Ovary (tissue), 9 donors: ENCODE measurements around the gene SLCO1B1. TPM values are rescaled to one million over a fixed set of nuclear protein-coding genes. Genes with fewer than 3 reads are reported as not detected.
"Not testable (repeated sequence)": the region's sequence is repeated elsewhere in the genome, so short reads cannot be mapped to it uniquely, and the experiment has no call there.

Experiments used
- DNase-seq, 5 donors: peaks; one replicate each; pipeline ENCODE4 v3.0.0-alpha.2; 2019 to 2020
- H3K27ac ChIP-seq, 2 donors: fragments of 200-600 bp; one replicate each; pipeline versions ENCODE4 v1.5.1 to v1.8.0; 2019 to 2022
- H3K27me3 ChIP-seq: fragments of 200-600 bp; one replicate; pipeline ENCODE4 v1.8.0; 2022
- H3K36me3 ChIP-seq: fragments of 200-600 bp; sonication (generic); one replicate; pipeline ENCODE4 v1.5.1; 2019
- H3K4me1 ChIP-seq: one replicate; pipeline ENCODE4 v1.8.1; 2013; ENCODE audit warnings: mild to moderate bottlenecking, moderate library complexity; ENCODE audit not compliant: insufficient read depth
- H3K4me3 ChIP-seq: fragments of 200-600 bp; sonication (generic); one replicate; pipeline ENCODE4 v1.5.1; 2017
- H3K9me3 ChIP-seq, 2 donors: fragments of 200-600 bp in 1 of 2; sonication (generic) in 1 of 2; one replicate each; pipeline versions ENCODE4 v1.5.1 to v1.8.1; 2013 to 2019; ENCODE audit warnings: mild to moderate bottlenecking in 1 of 2, moderate library complexity in 1 of 2
- CTCF ChIP-seq, 3 donors: fragments of 450-650 bp in 2 of 3; fragments of 200-600 bp in 1 of 3; IDR thresholded peaks; one replicate each; pipeline versions ENCODE4 v1.5.1 to v1.8.0; 2016 to 2022; ENCODE audit warnings: antibody characterized with exemption in 3 of 3, mild to moderate bottlenecking in 1 of 3
- EP300 ChIP-seq: sonication (generic); formaldehyde crosslinking; IDR thresholded peaks from one replicate; pipeline ENCODE4 v1.6.1; 2017; ENCODE audit warnings: antibody characterized with exemption
- POLR2A ChIP-seq: fragments of 450-650 bp; IDR thresholded peaks from one replicate; pipeline ENCODE4 v1.6.1; 2017; ENCODE audit warnings: antibody characterized with exemption, mild to moderate bottlenecking, moderate library complexity
- WGBS, 3 donors: extraction: QIAGEN DNeasy Blood & Tissue Kit in 1 of 3; methylation state at CpG; one replicate each; pipeline versions ENCODE4 v1.1.5 to v1.1.7; 2013 to 2017; 5-methylcytosine and 5-hydroxymethylcytosine counted together
- intact Hi-C, 4 donors: fragments of 100-400 bp; cut with DNase I; formaldehyde crosslinking; loops; one replicate each; pipeline versions ENCODE4 v1.11.0 to v1.15.1; 2022 to 2023
- polyA plus RNA-seq, 2 donors: library from polyadenylated mRNA; stranded (reverse); fragments of 200-250 nt in 1 of 2; fragments of 350-450 nt in 1 of 2; fragmentation: Illumina TruSeq in 1 of 2; extraction: RNeasy Lipid Tissue Mini Kit (QIAGEN cat#74804) in 1 of 2; gene quantifications; one replicate each; pipeline ENCODE4 v1.2.3, GENCODE V29; 2013 to 2014
- total RNA-seq, 7 donors: library from RNA; depleted of rRNA in 2 of 7; stranded (reverse); fragments of >200 nt in 2 of 7; fragmentation: NEBNext Ultra II Directional in 3 of 7; extraction: Animal tissue kit (Norgen Biotek cat#: 25700) in 3 of 7; gene quantifications; one replicate each; pipeline versions ENCODE4 v1.1.0 to v1.2.4, GENCODE V29; 2016 to 2023
- donor health status: DM: no; HTN: no; CAD: no; lungs with moderate emphysema.
- donor health status: DM: no; HTN: no; CAD: no.
- donor health status: Bipolar disorder and iron deficiency.
- donor health status: DM: yes; HTN: yes; CAD: no.
- donor health status: DM: no; HTN: no; CAD: no.
- donor health status: DM: yes; HTN: yes; CAD: no.

Gene SLCO1B1
- total and polyA plus RNA-seq, 9 donors: 0.08 TPM; not detected in 8

- H3K4me1 ChIP-seq: no peaks in the 10 kb centered on the region
- no peaks in the 10 kb centered on the region for H3K9me3 ChIP-seq
- TF ChIP-seq POLR2A (no peak), CTCF (IDR thresholded peaks at IDR 0.05) (no peak), EP300 (no peak)
- WGBS, 3 donors: 29 to 42% (median 33%) methylated on average over 1 of the region's 1 CpG
- H3K36me3 ChIP-seq: no peaks in the 10 kb centered on the region
- no peak overlapping the region for H3K27ac ChIP-seq
- intact Hi-C loops: no loop called here
- no peaks in the 10 kb centered on the region for H3K27me3 ChIP-seq
- no peak overlapping the region for H3K4me3 ChIP-seq
- no peak for DNase-seq
These were observed 12.2 kb upstream of the SLCO1B1 start for GRCh38 chr12:21118760-21119159.

DNA sequence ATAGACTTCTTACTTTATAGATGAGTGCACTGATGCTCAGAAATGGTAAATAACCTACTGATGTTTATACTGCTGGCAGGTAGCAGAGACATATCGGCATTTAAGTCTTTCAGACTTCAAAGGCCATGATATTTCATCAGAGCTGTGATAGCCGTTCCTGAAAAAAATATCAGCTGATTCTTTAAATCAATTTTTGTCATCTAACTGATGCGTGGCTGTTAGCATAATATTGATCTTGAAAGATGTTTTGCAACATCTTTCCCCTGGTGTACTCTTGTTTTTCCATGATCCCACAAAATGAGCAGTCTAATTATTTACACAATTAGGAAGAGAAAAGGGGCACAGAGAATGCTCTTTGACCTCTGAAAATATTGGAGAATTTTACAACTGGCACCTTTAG is 1.6 kb upstream of the SLCO1B1 start:
- no peaks in the 10 kb centered on the region for H3K27me3 ChIP-seq
- 71 to 81% (median 72%) methylated on average over 3 of the region's 3 CpGs for WGBS, 3 donors
- no peak overlapping the region for H3K27ac ChIP-seq
- H3K36me3 ChIP-seq: no peaks in the 10 kb centered on the region
- H3K9me3 ChIP-seq: no peaks in the 10 kb centered on the region
- no peaks in the 10 kb centered on the region for H3K4me1 ChIP-seq
- intact Hi-C loops: no loop called here
- TF ChIP-seq EP300 (no peak), POLR2A (no peak), CTCF (IDR thresholded peaks at IDR 0.05) (no peak)
- no peak for DNase-seq
- no peak overlapping the region for H3K4me3 ChIP-seq

DNA sequence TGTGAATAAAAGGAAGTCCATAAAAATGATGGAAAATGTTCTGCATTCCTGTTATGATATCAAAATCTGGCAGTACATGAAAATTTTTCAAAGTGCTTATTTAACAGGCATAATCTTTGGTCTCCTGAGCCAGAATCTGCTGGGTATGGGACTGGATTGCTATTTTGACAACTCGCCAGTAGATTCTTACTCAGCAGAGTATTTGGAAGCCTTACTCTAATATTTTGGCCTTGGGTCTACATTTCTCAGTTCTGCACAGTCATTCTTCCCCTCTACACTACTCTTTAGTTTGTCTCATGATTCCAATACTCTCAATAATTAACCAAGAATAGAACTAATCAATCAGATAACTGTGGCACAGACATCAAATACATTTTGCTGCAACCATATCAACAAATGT is 1.1 kb upstream of the SLCO1B1 start:
- 41 to 51% (median 49%) methylated on average over 1 of the region's 1 CpG for WGBS, 3 donors
- no peak overlapping the region for H3K4me3 ChIP-seq
- H3K27ac ChIP-seq: no peak overlapping the region

DNA sequence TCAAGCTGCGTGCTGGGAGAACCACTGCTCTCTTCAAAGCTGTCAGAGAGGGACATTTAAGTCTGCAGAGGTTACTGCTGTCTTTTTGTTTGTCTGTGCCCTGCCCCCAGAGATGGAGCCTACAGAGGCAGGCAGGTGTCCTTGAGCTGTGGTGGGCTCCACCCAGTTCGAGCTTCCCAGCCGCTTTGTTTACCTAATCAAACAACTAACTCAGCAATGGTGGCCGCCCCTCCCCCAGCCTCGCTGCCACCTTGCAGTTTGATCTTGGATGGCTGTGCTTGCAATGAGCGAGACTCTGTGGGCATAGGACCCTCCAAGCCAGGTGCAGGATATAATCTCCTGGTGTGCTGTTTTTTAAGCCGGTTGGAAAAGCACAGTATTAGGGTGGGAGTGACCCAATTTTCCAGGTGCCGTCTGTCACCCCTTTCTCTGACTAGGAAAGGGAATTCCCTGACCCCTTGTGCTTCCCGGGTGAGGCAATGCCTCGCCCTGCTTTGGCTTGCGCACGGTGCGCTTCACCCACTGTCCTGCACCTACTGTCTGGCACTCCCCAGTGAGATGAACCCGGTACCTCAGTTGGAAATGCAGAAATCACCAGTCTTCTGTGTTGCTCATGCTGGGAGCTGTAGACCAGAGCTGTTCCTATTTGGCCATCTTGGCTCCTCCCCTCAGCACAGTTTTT is 6.5 kb downstream of the SLCO1B1 start:
- H3K27me3 ChIP-seq, H3K27ac ChIP-seq, DNase-seq, H3K36me3 ChIP-seq, H3K9me3 ChIP-seq, intact Hi-C loops, H3K4me1 ChIP-seq, H3K4me3 ChIP-seq: not testable (repeated sequence)
- WGBS, 3 donors: 86 to 93% (median 90%) methylated on average over 14 of the region's 14 CpGs

More for the DNA sequence above, 1.1 kb upstream of the SLCO1B1 start:
- TF ChIP-seq CTCF (IDR thresholded peaks at IDR 0.05): no peak
- no peak for TF ChIP-seq EP300
- TF ChIP-seq POLR2A: no peak
- Histone ChIP-seq H3K9me3 (no peaks in the 10 kb centered on the region), H3K36me3 (no peaks in the 10 kb centered on the region), H3K27me3 (no peaks in the 10 kb centered on the region), H3K4me1 (no peaks in the 10 kb centered on the region)
- intact Hi-C loops: no loop called here
- no peak for DNase-seq

GRCh38 chr12:21138016-21138415 is 7.0 kb downstream of the SLCO1B1 start:
- Histone ChIP-seq H3K27me3 (no peaks in the 10 kb centered on the region), H3K4me3 (no peak overlapping the region), H3K27ac (no peak overlapping the region), H3K9me3 (no peaks in the 10 kb centered on the region), H3K36me3 (no peaks in the 10 kb centered on the region), H3K4me1 (no peaks in the 10 kb centered on the region)
- intact Hi-C loops: no loop called here
- WGBS, 3 donors: 75 to 81% (median 78%) methylated on average over 2 of the region's 2 CpGs
- TF ChIP-seq CTCF (IDR thresholded peaks at IDR 0.05): no peak
- no peak for TF ChIP-seq EP300
- TF ChIP-seq POLR2A: no peak
- no peak for DNase-seq
